SW480 (cell line): Measurements from ENCODE around the gene GPBP1L1.

ENCODE experiments used
- DNase-seq: peaks from one replicate; pipeline ENCODE4 v3.0.0-alpha.2; 2016; ENCODE audit warnings: low spot score

Gene GPBP1L1

GRCh38 chr1:45589861-45590260 is 96.5 kb downstream of the GPBP1L1 start:
- DNase-seq: no peak

- DNase-seq: no peak
Measured at GRCh38 chr1:45586769-45587168, 99.6 kb downstream of the GPBP1L1 start.

- DNase-seq: no peak
Measured at GRCh38 chr1:45585496-45586075, 100.7 kb downstream of the GPBP1L1 start.

- no peak for DNase-seq
Measured at GRCh38 chr1:45585110-45585426, 101.3 kb downstream of the GPBP1L1 start.

- peak; percentile 79 for DNase-seq
Measured at GRCh38 chr1:45584351-45585109, 101.8 kb downstream of the GPBP1L1 start.

GRCh38 chr1:45583666-45584350 is 102.5 kb downstream of the GPBP1L1 start, which contains the start of gene NASP:
Gene NASP, plus strand, starts transcription at chr1:45584041. Its CDS starts 106 bp downstream, at chr1:45584147.
- peak; percentile 76 for DNase-seq

GRCh38 chr1:45583264-45583665 is 103.1 kb downstream of the GPBP1L1 start:
- peak; percentile 97 for DNase-seq
